ENCODE measurements around the gene MEMO1.

GRCh38 chr2:31923662-31924061 lies 87.1 kb downstream of the MEMO1 start:
- TF ChIP-seq CTCF (IDR thresholded peaks at IDR 0.05), result no peak
- no peak for TF ChIP-seq POLR2A (IDR thresholded peaks at IDR 0.05)
